Inferior parietal cortex (tissue), 1 donor: Measurements from ENCODE around the gene CDC42EP2.

Experiments used
- DNase-seq: peaks from one replicate; pipeline ENCODE4 v3.0.0-alpha.2; 2016; ENCODE audit errors: extremely low spot score

Gene CDC42EP2, protein sequence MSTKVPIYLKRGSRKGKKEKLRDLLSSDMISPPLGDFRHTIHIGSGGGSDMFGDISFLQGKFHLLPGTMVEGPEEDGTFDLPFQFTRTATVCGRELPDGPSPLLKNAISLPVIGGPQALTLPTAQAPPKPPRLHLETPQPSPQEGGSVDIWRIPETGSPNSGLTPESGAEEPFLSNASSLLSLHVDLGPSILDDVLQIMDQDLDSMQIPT

GRCh38 chr11:65314501-65315203 lies at the start of gene CDC42EP2:
CDC42EP2 (plus strand) TSS chr11:65314866; CDS start chr11:65320899, 6,033 bp downstream.
- peak; percentile 84 for DNase-seq

GRCh38 chr11:65266210-65266609 lies 48.5 kb upstream of the CDC42EP2 start:
- DNase-seq, result no peak

DNA sequence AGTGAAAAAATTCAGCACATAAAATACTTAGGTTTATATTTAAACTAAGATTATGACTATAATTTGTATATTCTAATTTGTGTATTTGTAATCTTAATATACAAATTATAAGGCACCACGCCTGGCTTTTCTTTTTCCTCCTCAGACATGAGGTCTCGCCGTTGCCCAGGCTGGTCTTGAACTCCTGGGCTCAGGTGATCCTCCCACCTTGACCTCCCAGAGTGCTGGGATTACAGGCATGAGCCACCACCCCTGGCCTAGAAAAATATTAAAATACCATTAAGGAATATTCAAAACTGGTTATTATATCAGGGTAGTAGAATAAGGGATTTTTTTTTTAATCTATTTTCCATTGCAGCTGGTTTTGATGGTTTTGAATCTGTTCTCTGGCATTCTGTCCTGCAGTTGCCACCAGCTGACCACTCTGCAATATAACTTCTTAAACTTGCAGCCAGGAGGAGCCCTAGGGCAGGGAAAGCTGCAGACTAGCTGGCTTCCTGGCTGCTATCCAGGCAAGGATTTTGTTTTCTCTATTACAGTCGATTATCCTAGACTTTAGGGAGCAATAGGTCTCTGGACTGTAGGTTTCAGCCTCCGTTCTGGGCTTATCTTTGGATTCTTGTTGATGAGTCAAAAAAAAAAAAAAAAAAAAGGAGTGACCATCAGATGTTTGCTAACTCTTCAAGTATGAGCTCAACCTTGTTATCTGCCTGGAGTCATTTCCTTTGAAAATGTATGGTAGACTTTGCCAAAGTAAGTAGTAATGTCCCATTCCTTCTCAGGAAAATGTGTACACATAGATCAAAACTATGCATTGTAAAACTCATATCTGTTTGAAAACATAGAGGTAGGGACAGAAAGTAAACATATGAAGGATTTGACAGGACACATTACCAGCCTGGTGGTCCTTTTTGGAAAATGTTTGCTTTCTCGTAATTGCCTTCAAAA lies 39.7 kb upstream of the CDC42EP2 start:
- DNase-seq, result peak; percentile 91

DNA sequence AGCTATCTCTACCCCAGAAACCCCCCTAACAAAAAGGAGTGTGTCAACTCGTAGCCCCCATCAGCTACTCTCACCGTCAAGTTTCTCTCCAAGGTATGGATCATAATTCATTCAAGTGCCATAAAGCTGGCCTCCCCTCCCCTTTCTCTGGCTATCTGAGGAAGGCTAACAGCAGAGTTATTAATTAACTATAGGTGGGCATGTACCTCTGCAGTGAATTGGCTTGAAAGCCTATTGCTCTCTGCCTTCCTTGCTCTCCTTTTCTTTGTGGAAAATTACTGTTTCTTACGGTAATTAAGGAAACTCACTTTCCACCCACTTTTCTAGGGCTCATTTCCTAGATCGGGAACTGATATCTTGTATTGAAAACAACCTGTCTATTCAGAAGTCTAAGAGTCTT lies 38.8 kb upstream of the CDC42EP2 start:
- no peak for DNase-seq

- no peak for DNase-seq
Observed at GRCh38 chr11:65277631-65278277, 36.9 kb upstream of the CDC42EP2 start.

DNA sequence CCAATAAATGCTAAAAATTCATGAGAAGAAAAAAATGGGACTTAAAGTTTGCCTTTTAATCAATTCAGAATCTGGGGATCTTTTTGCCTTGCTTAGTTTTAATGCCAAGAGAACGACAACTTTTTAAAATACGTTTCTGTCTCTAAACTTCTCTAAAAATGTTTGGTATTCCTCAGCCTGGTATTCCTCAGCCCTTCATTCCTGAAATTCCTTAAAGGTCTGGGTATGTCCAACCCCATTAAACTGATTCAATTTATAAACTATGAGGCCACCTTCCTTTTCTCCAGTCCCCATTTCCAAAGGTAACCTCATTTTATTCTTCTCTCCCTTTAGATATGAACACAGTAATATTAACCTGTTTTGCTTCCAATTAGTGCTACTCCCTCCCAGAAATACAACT lies 36.3 kb upstream of the CDC42EP2 start:
- DNase-seq, result no peak

DNA sequence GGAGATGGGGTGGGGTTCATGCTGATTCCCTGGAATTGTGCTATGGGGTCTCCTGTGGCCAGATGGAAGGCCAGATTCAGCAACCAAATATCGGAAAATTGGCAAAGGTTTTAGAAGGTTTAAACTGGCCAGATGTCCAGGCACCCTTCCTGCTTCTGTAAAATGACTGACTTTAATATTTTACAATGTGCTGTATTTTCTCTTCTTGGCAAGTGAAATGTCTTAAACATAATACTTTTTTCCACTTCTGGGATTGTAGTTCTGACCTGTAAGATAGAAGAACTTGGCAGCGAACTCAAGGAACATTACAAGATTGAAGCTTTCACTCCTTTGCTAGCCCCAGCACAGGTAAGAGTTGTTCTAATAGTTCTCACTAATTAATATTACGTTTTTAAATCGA lies 35.4 kb upstream of the CDC42EP2 start:
- no peak for DNase-seq

GRCh38 chr11:65279741-65280440 lies 34.8 kb upstream of the CDC42EP2 start:
- no peak for DNase-seq

DNA sequence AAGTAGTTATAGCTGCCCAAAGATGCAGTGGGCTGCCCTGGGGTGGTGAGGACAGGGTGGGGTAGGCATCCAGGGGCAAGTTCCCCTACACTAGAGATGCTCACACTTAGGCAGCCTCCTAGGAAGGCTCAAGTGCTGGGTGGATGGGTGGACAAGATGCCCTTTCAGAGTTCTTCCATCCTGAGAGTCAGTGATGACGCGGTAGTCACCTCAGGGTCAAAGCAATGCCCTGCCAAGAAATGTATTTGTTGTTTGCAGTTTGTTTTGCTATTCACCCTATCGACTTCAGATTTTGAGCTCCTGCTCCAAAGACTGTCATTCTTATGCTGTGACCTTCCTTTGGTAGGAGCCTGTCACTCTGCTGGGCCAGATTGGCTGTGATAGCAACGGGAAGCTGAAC lies 34.0 kb upstream of the CDC42EP2 start:
- no peak for DNase-seq

DNA sequence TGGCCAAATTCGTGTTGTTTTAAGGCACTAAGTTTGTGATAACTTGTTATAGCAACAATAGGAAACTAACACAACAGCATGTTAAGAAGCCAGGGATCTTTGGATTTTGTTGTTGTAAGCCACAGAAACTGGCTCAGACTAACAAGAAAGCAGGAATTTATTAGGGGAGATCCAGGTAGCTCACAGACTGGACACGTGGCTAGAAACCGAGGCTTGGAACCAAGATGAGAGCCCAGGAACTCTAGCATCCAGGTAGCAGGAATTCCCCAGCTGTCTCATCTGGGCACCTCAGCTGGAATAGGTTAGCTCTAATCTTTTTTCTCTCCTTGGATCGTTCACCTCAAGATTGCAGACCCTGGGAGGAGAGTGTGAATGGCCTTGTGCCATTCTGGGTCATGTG lies 28.0 kb upstream of the CDC42EP2 start:
- DNase-seq, result no peak

DNA sequence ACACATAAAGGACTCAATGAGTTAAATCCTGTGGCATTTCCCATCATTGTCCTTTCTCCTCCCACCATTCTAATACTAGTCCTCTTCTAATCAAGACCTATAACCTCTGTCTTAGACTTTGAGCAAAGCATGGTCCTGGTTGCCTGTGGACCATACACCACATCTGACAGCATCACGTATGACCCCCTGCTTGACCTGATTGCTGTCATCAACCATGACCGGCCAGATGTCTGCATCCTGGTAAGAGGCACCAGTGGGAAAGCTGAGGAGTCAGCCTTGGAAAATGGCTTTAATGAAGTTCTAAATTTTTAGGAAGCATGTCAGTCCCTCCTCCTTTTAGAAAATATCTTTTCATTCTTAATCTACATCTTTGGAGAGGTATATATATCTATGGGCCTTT lies 27.1 kb upstream of the CDC42EP2 start:
- DNase-seq, result no peak

GRCh38 chr11:65288706-65289536 lies 25.7 kb upstream of the CDC42EP2 start:
- no peak for DNase-seq

DNA sequence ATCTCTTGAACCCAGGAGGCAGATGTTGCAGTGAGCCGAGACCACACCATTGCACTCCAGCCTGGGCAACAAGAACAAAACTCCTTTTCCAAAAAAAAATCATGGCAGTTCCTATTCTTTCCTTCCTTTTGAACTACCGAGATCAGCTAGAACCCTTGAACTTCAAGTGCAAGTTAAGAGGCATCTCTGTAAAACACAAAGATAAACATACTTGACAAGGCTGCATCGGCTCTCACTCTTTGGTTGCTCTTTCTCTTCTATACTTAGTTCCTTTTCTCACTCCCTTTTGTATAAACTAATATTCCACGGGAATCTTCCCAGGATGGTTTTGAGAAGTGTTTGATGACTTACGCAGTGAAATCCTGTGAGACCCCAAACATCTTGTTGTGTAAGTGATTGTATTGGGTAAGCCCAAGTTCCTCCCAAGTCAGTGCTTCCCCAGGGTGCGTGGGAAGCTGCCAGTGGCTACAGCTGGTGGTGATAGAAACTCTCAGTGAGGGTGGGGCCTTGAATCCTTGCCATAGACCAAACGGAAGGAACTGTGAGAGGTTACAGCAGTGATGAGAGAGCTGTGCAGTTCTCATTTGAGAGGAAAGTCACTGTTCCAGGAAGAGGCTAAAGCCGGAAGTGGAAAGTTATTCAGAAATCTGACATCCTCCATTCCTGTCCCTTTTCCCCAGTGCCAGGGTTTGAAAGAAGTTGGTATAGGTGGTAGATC lies 24.1 kb upstream of the CDC42EP2 start:
- DNase-seq, result peak; percentile 84

GRCh38 chr11:65291613-65292012 lies 23.1 kb upstream of the CDC42EP2 start:
- DNase-seq, result peak; percentile 80

DNA sequence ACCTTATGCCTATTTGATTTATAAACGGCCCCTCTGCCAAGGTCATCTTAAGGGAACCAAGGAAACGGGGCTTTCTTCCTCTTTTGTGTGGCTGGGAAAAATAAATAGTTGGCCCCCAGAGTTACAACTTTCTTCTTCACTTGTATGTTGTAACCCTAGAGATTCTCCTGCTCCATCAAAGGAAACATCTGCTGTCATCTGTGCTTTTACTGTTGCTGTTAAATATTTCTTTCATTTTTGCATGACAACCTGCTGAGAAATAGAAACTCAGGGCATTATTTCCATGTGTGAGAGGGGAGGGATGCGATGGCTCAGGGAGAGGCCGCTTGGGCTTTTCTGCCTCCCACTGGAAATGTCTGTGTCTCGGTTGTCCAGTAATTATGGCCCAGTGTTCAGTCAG lies 21.8 kb upstream of the CDC42EP2 start:
- DNase-seq, result no peak

GRCh38 chr11:65293909-65294381 lies 20.7 kb upstream of the CDC42EP2 start:
- DNase-seq, result no peak

GRCh38 chr11:65295001-65295400 lies 19.7 kb upstream of the CDC42EP2 start:
- no peak for DNase-seq

DNA sequence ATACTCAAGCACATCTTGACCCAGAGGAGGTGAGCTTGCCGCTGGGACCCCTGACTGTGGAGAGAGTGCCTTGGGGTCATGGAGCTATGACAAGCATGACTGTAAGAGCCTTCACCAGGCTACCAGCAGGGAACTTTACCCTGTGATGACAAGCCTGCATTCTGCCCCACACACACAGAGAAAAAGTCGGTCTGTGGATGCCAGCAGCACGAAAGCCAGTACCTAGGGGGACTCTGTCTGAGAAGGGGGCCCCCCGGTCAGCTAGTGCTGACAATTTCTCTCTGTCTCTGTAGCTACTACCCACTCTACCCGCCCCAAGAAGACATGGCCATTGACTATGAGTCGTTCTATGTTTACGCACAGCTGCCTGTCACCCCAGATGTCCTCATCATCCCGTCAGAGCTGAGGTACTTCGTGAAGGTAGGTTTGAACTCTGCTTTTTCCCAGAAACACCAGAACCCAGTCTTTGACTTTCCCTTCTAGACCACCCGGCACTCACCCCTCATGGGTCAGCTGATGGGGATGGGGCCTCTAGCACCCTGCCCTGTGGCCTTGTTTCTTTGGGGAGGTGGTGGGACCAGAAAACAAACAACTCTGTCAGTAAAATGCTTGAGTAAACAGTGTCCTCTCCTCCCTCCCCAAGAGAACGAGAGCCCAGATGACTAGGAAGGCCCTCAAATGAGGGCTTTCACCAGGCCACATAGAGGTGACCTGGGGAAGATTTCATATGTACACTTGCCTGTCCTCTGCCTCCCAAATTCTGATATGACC lies 18.9 kb upstream of the CDC42EP2 start:
- no peak for DNase-seq
